Measurements from ENCODE around the gene ZFAND6. TPM values are rescaled to one million over a fixed set of nuclear protein-coding genes. Genes with fewer than 3 reads are reported as not detected.
"Not testable (repeated sequence)": the region's sequence is repeated elsewhere in the genome, so short reads cannot be mapped to it uniquely, and the experiment has no call there.

ZFAND6 gene
- total RNA-seq, 1 donor from 2014 or later = 46.8 TPM

DNA sequence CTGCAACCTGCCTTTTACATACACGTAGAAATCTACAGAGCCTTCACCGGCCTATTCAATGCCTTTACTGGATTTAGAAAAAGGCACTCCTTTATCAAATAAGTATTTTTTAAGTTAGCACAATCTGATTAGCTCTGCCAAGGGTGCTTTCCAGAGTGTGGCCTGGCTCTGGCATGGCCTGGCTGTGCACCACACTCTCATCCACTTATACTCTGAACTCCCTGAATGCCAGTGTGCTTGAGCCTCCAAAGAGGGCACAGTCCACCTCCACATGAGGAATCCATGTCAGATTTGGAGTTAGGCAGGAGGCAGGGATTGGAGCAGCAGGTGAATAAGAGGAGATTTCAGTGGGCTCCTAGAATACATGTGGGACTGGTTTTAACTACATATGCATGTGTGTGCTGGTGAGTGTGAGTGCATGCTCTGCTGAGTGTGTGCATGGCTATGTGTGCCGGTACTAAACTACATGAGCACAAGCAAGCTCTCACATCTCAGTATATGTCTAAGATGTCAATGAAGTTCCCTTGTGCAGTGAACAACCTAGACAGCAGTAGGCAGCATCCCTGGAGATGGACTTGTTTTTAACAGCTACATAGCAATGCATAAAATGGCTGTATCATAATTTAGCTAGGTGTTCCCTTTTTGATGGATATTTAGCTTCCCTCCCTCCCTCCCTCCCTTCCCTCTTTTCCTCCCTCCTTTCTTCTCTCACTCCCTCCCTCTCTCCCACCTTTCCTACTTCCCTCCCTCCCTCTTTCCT is 17.8 kb upstream of the ZFAND6 start:
- Mint-ChIP-seq H3K4me1 (ENCODE audit: low read depth) (no peaks in the 10 kb centered on the region), H3K9me3 (ENCODE audit: low read depth) (peaks cover 3% of the 10 kb centered on the region), H3K4me3 (ENCODE audit: unreplicated experiment) (no peak overlapping the region), H3K27ac (ENCODE audit: unreplicated experiment) (no peak overlapping the region), H3K36me3 (ENCODE audit: low read depth) (no peaks in the 10 kb centered on the region), H3K27me3 (ENCODE audit: low read depth) (peaks cover 2% of the 10 kb centered on the region)
- DNase-seq (ENCODE audit: low spot score) = no peak
- TF ChIP-seq, protein P1, sequence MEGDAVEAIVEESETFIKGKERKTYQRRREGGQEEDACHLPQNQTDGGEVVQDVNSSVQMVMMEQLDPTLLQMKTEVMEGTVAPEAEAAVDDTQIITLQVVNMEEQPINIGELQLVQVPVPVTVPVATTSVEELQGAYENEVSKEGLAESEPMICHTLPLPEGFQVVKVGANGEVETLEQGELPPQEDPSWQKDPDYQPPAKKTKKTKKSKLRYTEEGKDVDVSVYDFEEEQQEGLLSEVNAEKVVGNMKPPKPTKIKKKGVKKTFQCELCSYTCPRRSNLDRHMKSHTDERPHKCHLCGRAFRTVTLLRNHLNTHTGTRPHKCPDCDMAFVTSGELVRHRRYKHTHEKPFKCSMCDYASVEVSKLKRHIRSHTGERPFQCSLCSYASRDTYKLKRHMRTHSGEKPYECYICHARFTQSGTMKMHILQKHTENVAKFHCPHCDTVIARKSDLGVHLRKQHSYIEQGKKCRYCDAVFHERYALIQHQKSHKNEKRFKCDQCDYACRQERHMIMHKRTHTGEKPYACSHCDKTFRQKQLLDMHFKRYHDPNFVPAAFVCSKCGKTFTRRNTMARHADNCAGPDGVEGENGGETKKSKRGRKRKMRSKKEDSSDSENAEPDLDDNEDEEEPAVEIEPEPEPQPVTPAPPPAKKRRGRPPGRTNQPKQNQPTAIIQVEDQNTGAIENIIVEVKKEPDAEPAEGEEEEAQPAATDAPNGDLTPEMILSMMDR (IDR thresholded peaks at IDR 0.05) = no peak

DNA sequence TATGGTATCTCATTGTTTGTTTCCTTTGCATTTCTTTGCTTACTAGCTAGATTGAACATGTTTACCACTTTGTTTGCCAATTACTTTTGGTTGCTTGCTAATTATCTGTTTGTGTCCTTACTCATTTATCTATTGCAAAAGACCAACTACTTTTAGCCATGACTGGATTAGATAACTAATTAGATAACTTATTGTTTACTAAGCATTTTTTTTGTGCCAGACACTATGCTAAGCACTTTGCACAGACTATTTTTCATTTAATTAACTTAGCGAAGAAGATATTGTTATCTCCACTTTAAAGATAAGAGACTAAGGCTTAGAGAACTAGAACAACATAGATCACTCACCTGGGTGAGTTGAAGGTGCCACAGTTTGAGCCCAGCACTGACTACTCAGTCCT is 16.9 kb upstream of the ZFAND6 start:
- Mint-ChIP-seq H3K27ac (ENCODE audit: unreplicated experiment) (no peak overlapping the region), H3K36me3 (ENCODE audit: low read depth) (no peaks in the 10 kb centered on the region), H3K9me3 (ENCODE audit: low read depth) (peaks cover 3% of the 10 kb centered on the region), H3K4me3 (ENCODE audit: unreplicated experiment) (no peak overlapping the region), H3K27me3 (ENCODE audit: low read depth) (peaks cover 2% of the 10 kb centered on the region), H3K4me1 (ENCODE audit: low read depth) (no peaks in the 10 kb centered on the region)
- DNase-seq (ENCODE audit: low spot score) = no peak
- TF ChIP-seq, protein P1 (IDR thresholded peaks at IDR 0.05) = no peak

DNA sequence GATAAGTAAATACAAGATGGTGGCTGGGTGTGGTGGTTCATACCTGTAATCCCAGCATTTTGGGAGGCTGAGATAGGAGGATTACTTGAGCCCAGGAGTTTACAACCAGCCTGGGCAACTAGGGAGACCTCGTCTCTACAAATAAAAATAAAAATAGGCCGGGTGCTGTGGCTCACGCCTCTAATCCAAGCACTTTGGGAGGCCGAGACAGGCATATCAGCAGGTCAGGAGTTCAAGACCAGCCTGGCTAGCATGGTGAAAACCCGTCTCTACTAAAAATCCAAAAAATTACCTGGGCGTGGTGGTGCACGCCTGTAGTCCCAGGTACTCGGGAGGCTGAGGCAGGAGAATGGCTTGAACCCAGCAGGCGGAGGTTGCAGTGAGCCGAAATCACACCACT is 14.3 kb upstream of the ZFAND6 start:
- not testable (repeated sequence) for H3K4me3 Mint-ChIP-seq (ENCODE audit: unreplicated experiment); H3K4me1 Mint-ChIP-seq (ENCODE audit: low read depth); H3K36me3 Mint-ChIP-seq (ENCODE audit: low read depth); H3K9me3 Mint-ChIP-seq (ENCODE audit: low read depth); H3K27ac Mint-ChIP-seq (ENCODE audit: unreplicated experiment); H3K27me3 Mint-ChIP-seq (ENCODE audit: low read depth); DNase-seq (ENCODE audit: low spot score)

DNA sequence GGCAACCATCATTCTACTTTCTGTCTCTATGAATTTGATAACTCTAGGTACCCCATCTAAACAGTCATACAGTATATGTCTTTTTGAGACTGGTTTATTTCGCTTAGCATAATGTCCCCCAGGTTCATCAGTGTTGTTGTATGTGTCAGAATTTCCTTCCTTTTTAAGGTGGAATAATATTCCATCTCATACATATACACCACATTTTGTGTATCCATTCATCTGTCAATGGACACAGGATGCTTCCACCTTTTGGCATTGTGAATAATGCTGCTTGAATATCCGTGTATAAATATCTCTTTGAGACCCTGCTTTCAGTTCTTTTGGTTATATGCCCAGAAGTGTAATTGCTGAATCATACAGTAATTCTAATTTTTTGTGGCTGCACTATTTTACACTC is 10.4 kb upstream of the ZFAND6 start:
- Mint-ChIP-seq H3K27ac (ENCODE audit: unreplicated experiment) (no peak overlapping the region), H3K4me1 (ENCODE audit: low read depth) (no peaks in the 10 kb centered on the region), H3K36me3 (ENCODE audit: low read depth) (no peaks in the 10 kb centered on the region), H3K27me3 (ENCODE audit: low read depth) (no peaks in the 10 kb centered on the region), H3K9me3 (ENCODE audit: low read depth) (no peaks in the 10 kb centered on the region), H3K4me3 (ENCODE audit: unreplicated experiment) (no peak overlapping the region)
- DNase-seq (ENCODE audit: low spot score) = no peak
- TF ChIP-seq, protein P1 (IDR thresholded peaks at IDR 0.05) = no peak

DNA sequence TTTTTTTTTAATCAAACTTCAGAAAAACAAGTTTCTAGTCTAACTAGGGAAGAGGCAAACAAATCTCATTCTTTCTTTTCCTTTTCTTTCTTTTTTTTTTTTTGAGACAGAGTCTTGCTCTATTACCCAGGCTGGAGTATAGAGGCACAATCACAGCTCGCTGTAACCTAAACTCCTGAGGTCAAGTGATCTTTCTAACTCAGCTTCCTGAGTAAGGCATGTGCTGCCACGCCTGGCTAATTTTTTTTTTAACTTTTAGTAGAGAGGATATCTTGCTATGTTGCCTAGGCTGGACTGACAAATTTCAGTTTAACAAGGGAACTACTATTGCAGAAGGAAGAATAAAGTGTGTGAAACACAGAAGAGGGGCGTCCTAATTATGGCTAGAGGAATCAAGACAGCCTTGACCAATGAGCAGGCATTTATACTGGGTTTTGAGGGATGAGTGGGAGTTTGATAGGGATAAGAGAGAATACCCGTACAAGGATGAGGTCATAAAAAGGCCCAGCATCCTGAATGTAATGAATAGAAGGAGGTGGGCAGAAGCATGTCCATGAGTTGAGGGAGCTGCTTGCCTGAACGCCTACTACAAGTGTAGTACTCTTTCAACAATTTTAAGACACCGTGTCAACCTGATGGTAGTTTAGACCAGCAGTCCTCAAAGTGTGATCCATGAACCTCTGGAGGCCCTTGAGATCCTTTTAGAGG is 6.7 kb upstream of the ZFAND6 start:
- no peak for DNase-seq (ENCODE audit: low spot score)
- H3K36me3 Mint-ChIP-seq (ENCODE audit: low read depth) = no peaks in the 10 kb centered on the region
- no peaks in the 10 kb centered on the region for H3K9me3 Mint-ChIP-seq (ENCODE audit: low read depth)
- no peak overlapping the region for H3K27ac Mint-ChIP-seq (ENCODE audit: unreplicated experiment)
- no peak overlapping the region for H3K4me3 Mint-ChIP-seq (ENCODE audit: unreplicated experiment)
- TF ChIP-seq, protein P1 (IDR thresholded peaks at IDR 0.05) = no peak
- H3K4me1 Mint-ChIP-seq (ENCODE audit: low read depth) = no peaks in the 10 kb centered on the region
- peaks cover 3% of the 10 kb centered on the region for H3K27me3 Mint-ChIP-seq (ENCODE audit: low read depth)
